ENCODE measurements around the gene FADS3. TPM values are rescaled to one million over a fixed set of nuclear protein-coding genes. Genes with fewer than 3 reads are reported as not detected.

The FADS3 gene
- polyA plus RNA-seq, 1 donor: 49.6 TPM

DNA sequence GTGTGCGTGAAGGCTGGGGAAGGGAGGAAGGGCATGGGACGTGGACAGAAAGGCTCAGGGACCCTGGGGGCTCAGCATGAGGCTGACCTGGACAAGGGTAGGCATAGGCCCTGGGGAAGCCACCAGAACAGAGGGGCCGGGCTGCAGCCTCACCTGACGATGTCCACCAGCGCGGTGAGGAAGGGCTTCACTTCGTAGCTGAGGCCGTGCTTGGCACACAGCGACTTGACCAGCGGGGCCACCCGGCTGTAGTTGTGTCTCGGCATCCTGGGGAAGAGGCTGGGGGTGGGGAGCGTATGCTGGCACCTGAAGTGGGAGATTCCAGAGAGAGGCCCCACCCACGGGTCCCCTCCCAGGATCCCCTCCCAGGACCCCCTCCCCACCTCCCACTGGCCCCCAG is 15.6 kb downstream of the FADS3 start:
- DNase-seq: no peak

DNA sequence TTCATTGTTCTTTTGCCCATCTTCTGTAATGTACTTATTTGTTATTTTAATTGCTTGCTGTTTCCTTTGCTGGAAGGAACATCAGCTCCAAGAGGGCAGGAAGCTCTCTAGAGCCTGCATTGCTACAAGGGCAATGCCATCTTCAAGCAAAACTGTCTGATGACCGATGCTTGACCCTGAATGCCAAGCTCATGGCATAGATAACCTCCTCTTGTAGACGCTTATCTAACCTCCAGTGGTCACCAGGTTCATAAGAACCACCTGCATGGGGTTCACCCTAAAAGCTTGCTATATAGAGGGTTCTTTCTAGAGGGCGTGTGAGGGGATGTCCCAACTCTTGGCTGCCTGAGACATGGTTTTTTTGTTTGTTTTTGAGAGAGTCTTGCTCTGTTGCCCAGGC is 16.5 kb downstream of the FADS3 start:
- no peak for DNase-seq

DNA sequence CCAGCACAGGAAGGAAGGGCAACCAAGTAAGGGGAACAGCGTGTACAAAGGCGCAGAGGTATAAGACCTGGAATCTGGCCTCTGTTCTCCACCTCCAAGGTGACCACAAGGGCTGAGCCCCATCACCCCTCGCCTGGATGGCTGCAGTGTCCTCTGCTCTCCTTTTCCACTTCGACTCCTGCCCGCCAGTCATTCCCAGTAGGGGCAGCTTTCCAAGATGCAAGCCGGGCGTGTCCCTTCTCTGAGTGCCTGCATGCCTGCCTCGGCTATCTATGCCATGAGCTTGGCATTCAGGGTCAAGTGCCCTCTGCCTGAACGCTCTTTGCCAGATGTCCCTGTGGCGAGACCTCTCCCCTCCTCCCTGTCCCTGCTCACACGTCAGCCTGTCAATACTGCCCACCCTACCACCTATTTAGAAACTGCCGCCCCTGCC is 17.0 kb downstream of the FADS3 start:
- no peak for DNase-seq

DNA sequence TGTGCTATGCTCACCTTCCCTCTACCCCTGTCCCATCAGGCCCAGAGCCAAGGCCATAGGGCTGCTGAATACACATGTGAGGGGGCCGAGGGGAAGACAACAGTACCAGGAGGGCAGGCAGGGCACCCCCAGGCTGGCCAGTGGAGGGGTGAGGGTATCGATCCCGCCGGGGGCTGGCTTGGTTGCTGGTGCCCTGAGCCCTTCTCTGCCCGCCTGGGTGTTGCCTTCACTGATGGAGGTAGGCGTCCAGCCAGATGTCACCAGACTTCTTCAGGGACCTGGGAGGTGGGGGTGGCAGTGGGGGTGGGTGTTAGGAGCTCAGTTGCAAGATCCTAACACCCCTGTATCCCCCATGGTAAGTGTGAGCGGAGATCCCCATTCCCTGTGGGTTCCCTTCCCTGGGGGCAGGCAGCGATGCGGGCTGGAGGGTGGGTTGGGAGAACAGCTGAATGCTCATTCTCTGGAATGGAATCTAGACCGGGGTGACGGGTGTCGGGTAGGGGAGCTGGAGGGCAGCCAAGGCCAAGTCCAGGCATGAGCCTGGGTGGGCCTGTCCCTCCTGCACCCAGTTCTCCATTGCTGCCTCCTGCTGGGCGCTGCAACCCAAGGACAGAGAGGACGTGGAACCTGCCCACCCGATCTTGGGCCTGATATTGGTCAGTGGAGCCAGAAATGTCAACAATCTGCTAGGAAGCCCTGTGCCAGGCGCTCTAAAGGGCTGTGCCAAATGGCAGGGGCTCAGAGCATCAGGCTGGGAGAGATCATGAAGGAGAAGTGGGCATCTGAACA is 17.6 kb downstream of the FADS3 start:
- DNase-seq: no peak

DNA sequence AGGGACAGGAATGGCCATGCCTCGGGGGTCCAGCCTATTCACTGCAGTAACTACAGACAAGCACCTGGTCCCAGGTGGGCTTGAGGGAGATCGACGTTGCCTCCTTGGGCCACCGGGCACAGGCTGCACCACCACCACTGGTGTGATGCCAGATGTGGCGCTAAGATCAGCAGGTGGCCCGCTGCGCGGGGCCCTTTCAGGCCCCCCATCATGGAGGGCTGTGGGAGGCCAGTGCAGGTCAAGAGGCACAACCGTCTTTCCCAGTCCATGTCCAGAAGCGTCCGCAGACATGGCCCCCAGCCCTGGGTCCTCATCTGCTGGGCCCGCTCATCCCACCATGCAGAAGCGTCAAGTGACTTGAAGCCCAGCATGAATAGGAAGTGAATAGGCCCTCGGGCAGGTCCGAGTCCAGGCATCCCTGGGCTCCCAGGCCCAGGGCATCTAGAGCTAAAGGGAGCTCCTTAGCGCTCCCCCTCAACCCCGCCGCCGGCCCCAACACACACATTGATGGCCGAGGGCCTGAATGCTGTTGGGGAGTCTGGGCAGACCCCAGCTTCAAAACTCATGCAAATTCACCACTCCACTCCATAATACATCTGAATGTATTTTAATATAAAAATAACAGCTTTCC is 18.3 kb downstream of the FADS3 start:
- DNase-seq: no peak

DNA sequence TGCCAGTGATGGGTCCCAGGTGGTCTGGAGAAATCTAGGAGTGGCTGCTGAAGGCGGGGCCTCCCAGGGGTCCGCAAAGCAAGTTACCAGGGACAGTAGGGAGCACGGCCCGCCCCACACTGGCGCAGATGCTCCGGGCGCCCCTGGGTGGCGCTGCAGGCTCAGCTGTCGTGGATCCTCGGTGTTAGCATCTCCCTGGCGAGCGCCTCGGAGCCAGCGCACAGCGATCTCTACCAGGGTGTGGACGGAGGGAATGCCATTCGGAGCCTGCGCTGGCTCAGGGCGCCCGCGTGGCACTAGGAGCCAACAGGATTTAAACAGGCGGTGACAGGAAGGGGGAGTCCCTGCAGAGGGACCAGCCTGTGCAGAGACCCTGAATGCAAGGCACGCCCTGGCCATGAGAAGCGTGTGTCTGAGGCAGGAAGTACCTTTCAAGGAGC is 20.2 kb downstream of the FADS3 start:
- peak; percentile 85 for DNase-seq

DNA sequence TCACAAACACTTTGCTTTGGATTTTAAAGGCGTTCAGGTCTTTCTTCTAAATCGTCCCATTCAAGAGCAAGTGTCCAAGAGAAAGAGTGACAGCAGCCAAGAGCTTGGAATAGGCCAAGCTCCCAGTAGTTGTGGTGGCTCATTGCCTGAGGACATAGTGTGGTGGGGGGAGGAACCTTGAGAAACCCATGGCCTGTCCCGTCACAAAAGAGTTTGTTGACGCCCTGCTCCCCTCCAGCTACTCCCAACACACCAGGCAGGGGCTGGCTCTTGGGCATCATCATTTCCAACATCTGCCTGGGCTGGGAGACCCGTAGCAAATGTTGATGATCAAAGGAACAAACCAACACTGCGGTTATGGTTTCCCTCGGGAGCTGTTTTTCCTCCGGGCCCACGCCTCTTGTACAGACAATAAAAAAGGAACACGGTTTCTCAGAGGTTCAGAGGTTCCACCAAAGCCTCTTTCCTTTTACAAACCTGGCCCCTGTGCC is 20.8 kb downstream of the FADS3 start:
- no peak for DNase-seq

DNA sequence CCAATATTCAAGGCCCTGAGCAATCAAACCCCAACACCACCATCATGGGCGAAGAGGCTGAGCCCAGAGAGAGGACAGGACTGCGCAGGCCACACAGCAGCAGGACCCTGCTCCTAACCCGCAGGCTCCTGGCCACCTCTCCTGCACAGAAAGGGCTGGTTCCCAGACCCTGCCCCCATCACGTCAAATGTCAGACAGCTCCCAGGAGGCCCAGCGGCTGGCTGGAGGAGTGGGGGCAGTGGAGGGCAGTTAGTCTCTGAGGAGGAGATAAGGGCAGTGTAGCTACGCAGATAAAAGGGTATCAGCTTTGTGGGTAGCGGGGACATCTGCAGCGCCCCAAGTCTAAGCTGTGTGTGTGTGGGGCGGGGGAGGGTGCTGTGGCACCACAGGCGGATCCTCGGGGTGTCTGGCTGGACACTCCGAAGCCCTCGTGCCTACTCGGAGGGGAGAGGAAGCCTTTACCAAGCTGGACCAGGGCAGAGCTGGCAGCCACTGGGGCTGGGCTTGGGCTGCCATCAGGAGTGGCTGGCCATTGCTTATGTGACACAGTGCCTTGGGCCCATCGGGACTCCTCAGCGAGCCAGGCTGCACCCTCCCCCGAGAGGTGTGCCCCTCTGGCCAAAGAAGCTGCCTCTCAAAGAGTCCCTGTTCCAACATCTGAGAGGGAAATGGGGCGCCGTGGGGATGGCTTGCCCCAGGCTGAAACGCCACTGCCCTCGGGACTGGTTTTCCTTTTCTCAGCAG is 21.5 kb downstream of the FADS3 start:
- DNase-seq: no peak

DNA sequence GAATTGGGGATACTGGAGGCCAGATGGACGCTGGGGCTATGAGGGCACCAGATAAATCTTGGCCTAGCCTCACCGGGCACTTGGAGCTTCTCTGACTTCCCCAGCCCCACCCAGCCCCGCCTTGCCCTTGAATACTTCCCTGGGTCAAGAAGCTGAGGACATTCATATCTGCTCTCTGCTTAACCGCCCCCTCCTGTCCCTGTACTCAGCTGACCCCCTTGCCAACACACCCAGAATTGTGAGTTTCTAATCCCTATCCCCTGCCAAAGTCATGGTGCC is 22.0 kb downstream of the FADS3 start:
- DNase-seq: no peak

DNA sequence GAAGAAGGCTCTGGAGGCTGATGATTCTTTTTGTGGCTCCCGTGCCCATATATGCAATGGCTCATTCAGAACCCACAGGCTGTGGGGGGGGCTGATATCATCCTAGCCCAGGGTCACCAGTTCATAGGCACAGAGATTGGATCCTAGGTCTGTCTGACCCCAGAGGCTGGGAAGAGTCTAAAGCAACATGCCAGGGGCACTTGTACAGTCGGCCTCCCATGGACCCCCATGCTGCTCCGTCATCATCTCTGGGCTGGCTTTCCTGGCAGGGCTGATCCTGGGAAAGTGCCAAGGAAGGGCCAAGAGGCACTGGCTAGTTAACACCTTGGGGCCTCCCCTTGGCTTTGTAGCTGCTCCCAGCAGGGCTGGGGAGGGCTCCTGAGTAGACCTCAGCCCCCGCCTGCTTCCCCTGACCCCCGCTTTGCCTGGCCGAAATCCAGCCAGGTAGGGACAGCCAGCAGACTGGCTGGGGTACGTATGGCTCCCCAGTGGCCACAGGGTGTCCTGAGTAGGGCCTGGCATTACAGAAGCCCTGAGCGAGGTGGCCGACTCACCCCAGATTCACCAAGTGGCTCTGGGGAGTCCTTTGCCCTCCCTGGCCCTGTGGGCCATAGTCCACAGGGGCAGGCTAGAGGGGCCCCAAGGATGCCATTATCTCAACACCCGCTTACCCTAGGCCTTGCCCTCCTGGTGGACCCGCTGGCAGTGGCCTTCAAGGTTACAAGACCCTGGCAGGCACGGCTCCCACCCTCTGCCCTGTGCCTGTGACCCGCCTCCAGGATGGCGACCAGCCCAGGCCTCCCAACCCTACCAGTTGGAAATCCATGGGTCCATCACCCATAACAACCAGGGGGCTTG is 22.5 kb downstream of the FADS3 start:
- DNase-seq: no peak

DNA sequence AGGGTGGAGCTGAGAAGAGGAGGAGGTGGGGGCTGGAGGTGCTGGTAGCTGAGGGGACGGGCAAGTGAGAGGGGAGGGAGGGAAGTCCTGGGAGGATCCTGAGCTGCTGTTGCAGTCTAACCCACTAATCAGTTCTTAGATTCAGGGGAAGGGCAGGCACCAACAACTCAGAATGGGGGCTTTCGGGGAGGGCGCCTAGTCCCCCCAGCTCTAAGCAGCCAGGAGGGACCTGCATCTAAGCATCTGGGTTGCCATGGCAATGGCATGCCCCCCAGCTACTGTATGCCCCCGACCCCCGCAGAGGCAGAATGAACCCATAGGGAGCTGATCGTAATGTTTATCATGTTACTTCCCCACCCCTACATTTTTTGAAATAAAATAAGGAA is 24.4 kb downstream of the FADS3 start:
- DNase-seq: no peak

DNA sequence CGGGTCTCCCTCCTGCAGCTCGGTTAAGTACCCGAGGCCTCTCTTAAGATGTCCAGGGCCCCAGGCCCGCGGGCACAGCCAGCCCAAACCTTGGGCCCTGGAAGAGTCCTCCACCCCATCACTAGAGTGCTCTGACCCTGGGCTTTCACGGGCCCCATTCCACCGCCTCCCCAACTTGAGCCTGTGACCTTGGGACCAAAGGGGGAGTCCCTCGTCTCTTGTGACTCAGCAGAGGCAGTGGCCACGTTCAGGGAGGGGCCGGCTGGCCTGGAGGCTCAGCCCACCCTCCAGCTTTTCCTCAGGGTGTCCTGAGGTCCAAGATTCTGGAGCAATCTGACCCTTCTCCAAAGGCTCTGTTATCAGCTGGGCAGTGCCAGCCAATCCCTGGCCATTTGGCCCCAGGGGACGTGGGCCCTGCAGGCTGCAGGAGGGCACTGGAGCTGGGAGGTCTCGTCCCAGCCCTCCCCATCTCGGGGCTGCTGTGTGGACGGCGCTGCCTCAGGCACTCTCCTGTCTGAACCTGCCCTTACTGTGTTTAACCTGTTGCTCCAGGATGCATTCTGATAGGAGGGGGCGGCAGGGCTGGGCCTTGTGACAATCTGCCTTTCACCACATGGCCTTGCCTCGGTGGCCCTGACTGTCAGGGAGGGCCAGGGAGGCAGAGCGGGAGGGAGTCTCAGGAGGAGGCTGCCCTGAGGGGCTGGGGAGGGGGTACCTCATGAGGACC is 25.0 kb downstream of the FADS3 start:
- DNase-seq: no peak

DNA sequence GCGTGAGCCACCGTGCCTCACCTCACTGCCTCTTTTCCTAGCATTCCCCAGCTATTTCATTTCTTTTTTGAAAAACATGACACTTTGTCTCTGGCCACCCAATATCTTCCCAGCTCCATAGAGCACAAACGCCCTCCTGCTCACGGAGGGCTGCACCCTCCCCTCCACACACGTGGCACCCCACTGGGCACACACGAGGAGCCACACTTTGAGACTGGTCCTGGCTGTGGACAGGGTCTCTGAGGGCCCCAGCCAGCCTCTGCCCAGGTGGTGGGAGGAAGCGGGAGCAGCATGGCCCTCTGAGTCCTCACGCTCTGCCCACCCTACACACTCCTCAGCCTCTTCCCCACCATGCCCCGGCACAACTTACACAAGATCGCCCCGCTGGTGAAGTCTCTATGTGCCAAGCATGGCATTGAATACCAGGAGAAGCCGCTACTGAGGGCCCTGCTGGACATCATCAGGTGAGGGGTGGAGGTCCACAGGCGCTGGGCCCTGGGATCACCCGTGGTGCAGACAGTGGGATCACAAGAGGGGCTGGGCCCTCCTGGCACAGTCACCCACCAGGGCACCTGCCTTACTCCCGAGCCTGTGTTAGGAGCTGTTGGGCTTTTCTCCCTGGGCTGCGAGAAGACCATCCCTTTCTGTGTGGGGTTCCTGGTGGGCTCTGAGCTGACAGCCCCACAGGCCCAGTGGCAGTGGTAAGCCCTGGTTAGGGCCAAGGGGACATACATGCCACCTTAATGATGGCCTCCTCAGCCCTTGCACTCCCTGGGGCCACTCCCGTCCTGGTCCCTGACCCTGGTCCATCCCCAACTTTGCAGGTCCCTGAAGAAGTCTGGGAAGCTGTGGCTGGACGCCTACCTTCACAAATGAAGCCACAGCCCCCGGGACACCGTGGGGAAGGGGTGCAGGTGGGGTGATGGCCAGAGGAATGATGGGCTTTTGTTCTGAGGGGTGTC is 26.2 kb downstream of the FADS3 start:
- no peak for DNase-seq

DNA sequence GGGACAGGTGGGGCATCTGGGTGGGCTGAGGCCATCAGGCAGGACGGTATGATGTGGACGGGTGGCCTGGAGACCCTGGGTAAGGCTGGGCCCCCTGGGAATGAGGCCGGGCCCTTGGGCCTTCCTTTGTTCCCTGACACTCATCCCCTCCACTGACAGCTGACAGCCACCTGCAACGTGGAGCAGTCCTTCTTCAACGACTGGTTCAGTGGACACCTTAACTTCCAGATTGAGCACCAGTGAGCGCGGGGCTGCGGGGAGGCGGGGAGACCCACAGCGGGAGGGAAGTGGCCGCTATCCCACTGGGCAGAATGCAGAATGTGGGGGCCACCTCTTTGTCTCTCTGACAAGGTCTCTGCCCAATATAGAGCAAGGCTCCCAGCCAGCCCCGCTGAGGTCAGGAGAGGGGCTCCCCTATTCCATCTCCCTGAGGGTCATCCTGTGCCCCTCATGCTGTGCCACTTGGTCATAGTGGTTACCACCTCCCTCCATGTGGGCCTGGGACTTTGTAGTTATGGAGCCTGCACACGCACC is 27.7 kb downstream of the FADS3 start:
- DNase-seq: no peak

DNA sequence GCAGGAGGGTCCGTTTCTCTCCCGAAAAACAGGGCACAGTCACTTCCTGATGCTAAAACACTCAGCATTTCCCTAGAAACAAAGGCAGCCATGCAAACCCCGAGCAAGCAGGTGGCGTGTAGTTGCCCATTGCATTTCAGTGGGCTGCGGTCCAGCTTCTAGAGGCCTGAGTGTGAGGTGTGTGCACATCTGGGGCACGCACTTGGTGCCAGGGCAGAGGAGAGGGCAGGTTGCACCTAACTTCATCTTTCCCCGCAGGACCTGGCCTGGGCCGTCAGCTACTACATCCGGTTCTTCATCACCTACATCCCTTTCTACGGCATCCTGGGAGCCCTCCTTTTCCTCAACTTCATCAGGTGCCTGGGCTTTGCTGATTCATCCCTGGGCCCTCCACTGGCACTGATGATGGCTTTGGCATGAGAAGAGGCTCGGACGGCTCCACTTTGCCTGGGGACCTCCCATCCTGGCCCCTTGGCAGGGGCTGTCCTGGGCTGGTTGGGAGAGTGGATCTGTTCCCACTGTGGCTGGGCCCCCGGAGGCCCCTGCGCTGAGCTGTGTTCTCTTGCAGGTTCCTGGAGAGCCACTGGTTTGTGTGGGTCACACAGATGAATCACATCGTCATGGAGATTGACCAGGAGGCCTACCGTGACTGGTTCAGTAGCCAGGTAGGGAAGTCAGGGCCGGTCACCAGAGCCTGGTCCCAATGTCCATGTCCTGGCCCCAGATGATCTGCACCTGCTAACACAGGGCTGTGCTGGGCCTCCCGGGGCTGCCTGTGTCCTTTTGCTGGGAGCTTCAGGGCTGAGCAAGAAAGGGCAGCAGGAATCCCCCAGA is 28.4 kb downstream of the FADS3 start:
- DNase-seq: no peak

DNA sequence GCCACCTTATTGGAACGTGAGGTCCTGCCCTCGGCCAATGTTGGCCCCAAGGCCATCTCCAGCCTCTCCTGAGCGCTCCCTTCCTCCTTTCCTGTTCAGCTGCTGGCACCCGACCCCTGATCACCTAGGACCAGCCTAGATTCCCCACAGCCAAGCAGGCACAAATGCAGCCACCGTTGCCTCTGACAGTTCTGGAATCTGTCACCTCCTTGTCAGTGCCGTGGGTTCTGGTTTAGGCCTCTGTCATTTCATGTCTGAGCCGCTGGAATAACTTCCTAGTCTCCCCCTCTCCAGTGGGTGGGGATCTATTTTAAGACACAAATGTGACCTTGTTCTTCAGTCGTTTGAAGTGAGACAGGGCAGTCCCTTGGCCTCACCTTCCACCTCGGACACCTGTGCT is 29.7 kb downstream of the FADS3 start:
- DNase-seq: no peak

DNA sequence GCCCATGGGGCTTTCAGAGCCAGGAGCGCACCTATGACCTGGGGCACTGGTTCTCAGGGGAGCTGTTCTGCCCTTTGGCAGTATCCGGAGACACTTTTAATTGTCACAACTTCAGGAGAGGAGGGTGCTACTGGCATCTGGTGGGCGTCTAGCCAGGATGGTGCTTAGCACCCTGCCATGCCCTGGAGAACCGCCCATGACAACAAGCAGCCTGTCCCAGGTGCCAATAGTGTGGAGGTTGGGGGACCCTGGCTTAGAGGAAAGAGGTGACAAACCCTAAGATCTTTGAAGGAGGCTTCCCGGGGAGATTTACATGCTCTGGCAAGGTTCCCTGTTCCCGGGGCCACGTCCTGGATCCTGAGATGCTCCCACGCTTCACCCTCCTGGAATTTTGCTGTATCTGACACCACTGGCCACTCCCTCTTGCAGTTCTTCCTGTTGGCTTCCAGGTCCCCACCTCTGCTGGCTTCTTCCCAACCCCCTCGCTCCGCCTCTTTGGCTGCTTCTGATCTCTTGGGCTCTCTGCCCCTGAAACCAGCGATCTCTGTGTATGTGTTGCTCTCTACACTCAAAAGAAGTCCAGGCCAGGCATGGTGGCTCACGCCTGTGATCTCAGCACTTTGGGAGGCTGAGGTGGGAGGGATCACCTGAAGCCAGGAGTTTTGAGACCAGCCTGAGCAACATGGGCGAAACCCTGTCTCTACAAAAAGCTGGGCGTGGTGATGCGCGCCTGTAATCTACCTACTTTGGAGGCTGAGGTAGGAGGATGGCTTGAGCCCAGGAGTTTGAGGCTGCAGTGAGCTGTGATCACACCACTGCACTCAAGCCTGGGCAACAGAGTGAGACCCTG is 31.1 kb downstream of the FADS3 start:
- no peak for DNase-seq

DNA sequence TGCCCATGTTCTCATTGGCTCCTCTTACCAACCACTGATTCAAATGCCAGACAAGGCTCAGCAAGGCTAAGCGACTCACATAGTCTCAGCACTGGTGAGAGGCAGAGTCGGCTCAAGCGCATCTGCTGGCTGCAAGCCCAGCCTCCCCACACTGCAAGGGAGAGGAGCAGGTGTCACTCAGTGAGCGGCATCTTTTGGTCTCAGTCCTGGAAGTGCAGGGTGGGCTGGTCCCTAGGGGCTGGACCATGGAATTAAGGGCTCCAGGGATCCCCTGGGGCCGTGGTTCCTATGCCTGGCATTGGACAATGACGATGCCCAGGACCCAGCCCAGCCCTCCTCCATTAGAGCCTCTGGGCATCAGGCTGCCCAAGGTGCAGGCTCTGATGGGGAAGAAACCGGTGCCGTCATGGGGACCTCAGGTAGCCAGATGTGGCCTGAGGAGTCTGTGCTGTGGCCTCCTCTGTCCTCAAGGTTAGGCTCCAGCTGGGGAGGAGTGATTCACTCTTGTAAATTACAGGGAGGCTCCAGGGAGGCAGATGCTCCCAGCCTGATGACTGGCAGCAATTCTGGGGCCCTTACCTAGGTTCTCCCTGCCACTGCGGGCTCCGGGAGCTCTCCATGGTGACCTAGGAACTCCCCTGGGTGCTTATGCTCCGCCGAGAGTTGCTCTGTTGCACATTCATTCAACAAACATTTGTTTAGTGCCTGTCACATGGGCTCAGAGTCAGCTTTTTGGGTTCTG is 35.2 kb downstream of the FADS3 start:
- DNase-seq: no peak
